ENCODE results near the gene TSPAN9.

The TSPAN9 gene

DNA sequence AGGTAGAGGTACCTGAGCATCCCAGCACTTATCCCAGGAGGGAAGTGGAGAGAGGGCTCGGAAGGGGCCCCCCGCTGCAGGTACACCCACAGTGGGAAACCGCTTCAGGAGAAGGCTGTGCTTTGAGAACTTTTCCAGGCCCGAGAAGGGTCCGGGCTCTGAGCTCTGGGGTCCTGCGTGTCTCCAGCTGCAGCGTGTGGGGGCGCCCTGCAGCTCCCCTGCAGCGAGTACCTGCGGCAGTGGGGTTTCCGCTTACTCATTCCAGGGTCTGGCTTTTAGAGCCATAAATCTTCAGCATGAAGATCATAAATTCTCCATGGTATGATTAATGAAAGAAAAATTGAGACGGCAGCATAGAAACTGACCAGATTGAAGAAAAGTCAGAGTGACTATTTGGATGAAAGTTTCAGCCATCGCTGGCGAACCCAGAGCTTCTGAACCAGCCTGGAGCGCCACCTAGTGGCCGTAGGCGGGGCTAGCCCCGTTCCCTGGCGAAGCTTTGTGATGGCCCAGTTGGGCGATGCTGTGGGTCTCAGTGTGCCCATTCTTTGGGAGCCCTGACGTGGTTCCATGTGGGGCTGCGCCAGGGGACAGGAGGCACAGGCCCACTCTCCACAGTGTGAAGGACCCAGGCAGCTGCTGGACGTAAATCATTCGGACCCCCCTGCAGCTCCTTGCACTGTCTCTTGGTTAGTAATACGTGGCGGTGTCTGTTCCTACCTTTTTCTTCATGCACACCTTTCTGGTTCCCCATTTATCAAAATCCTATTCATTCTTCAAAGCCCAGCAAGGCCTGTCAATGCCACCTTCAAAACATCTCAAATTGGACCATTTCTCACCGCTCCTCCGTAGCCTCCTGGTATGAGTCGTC lies 198.2 kb downstream of the TSPAN9 start:
- H3K4me1 Mint-ChIP-seq = no peaks in the 10 kb centered on the region
- ATAC-seq (peak; percentile 78), DNase-seq (peak; percentile 69 to 72)
- H3K9me3 Mint-ChIP-seq = no peaks in the 10 kb centered on the region
- H3K27me3 Mint-ChIP-seq = peaks cover 17% of the 10 kb centered on the region
- H3K27ac Mint-ChIP-seq = no peak overlapping the region
- peak overlapping the region in 1 of 2 donors; percentile 9 for H3K4me3 Mint-ChIP-seq

- Mint-ChIP-seq H3K4me3 (no peak overlapping the region), H3K27ac (no peak overlapping the region), H3K27me3 (peaks cover 17% of the 10 kb centered on the region), H3K4me1 (peaks cover 1% of the 10 kb centered on the region), H3K9me3 (no peaks in the 10 kb centered on the region)
- DNase-seq (no peak), ATAC-seq (no peak)
These were observed 199.0 kb downstream of the TSPAN9 start for GRCh38 chr12:3276226-3276625.

- ATAC-seq (no peak), DNase-seq (no peak)
- Mint-ChIP-seq H3K4me1 (peaks cover 13% of the 10 kb centered on the region), H3K9me3 (no peaks in the 10 kb centered on the region), H3K27me3 (peaks cover 17% of the 10 kb centered on the region), H3K27ac (peak overlapping the region in 1 of 2 donors; percentile 23), H3K4me3 (no peak overlapping the region)
These were observed 200.2 kb downstream of the TSPAN9 start for GRCh38 chr12:3277306-3277943.

DNA sequence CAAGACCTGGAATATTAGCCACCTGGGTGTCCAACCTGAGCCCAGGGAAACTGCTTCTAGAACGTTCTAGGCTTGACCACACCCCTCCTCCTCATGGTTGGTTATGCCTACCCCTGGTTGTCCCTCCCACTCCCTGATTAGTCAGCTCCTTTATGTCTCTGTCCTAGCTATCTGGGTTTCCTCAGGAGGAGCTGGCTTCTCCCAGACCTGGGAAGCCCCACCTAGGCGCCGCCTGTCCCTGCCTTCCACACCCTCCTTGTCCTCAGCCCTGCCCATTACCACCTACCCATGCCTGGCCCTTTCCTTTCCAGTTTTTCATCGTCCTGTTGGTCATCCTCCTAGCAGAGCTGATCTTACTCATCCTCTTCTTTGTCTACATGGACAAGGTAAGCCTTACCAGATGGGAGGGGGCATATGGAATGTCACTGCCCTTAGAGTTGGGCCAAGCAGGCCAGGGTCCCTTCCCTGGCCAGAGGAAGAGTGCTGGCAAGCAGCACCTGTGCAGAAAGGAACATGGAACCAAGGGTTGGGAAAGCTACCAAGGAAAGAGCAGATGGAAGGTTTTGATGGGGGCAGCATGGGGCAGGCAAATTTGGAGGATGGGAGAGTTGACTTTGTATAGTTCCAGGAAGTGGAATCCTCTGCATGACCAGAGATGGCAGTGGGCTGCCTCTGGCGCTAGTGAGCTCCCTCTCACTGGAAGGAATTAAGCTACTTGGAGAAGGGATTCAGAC lies 201.7 kb downstream of the TSPAN9 start:
- no peak for DNase-seq
- H3K27me3 Mint-ChIP-seq = peaks cover 17% of the 10 kb centered on the region
- H3K9me3 Mint-ChIP-seq = no peaks in the 10 kb centered on the region
- H3K27ac Mint-ChIP-seq = peak overlapping the region in 1 of 2 donors; percentile 48
- no peak overlapping the region for H3K4me3 Mint-ChIP-seq
- peaks cover 13% of the 10 kb centered on the region for H3K4me1 Mint-ChIP-seq
- no peak for ATAC-seq

DNA sequence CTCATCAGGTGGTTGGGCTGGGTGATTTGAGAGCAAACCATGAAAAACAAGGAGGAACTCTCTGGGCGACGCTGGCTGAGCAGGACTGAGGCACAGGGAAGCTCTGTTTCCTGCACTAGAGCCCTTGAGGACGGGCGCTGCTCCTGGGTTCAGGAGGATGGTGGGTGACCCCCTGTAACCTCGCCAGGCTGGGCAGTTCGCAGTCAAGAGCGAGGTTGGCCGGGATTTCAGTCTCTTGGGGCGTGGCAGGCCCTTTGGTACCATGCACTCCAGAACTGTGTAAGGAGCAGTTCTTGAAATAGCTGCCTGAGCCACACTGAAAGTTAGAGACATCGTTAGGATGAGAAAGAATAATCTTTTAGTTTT lies 202.2 kb downstream of the TSPAN9 start:
- Mint-ChIP-seq H3K4me1 (peaks cover 13% of the 10 kb centered on the region), H3K27ac (peak overlapping the region in 1 of 2 donors; percentile 48), H3K27me3 (peaks cover 17% of the 10 kb centered on the region)

DNA sequence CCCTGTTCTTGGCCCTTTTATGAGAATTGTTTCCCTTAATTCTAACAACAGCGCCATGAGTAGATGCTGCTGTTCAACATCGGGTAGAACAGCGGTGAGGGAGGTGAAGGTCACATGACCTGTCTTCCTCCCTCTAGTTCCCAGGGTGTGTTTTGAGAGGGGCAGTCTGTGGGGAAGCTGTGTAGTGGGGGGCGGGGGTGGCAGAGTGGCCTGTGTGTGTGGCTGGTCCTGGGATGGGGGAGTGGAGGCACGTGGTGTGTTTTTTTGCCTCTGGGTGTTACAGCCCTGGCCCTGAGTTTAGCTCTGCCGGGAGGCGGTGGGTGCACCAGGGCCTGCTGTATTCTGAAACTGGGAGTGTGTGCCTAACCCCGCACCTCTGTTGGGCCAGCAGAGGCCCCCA lies 202.7 kb downstream of the TSPAN9 start:
- Mint-ChIP-seq H3K4me1 (peaks cover 13% of the 10 kb centered on the region), H3K4me3 (no peak overlapping the region), H3K27ac (no peak overlapping the region), H3K27me3 (peaks cover 12% of the 10 kb centered on the region), H3K9me3 (no peaks in the 10 kb centered on the region)
- ATAC-seq (no peak), DNase-seq (no peak)

More for the DNA sequence above, 202.2 kb downstream of the TSPAN9 start:
- ATAC-seq = no peak
- no peaks in the 10 kb centered on the region for H3K9me3 Mint-ChIP-seq
- no peak for DNase-seq
- no peak overlapping the region for H3K4me3 Mint-ChIP-seq

DNA sequence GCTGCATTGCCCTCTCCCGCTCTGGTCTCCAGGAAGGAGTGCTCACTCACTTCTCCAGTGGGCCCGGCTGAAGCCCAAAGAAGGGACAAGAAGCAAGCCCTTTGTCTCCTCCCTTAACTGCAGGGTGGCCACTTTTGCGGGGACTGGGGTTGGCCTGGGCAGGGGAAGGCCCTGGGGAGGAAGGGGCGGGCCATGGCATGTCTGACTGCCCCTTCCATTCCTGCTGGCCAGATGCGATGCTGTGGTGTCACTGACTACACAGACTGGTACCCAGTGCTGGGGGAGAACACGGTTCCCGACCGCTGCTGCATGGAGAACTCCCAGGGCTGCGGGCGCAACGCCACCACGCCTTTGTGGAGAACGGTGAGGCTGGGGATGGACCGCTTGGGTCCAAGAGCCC lies 203.8 kb downstream of the TSPAN9 start:
- Mint-ChIP-seq H3K27ac (no peak overlapping the region), H3K9me3 (no peaks in the 10 kb centered on the region), H3K4me1 (peaks cover 13% of the 10 kb centered on the region), H3K4me3 (no peak overlapping the region), H3K27me3 (peaks cover 9% of the 10 kb centered on the region)
- ATAC-seq (peak; percentile 7), DNase-seq (no peak)

- no peak overlapping the region for H3K4me3 Mint-ChIP-seq
- H3K4me1 Mint-ChIP-seq = peaks cover 13% of the 10 kb centered on the region
- H3K27me3 Mint-ChIP-seq = peaks cover under 1% of the 10 kb centered on the region
- H3K9me3 Mint-ChIP-seq = no peaks in the 10 kb centered on the region
- ATAC-seq = peak; percentile 11
- H3K27ac Mint-ChIP-seq = no peak overlapping the region
- DNase-seq = no peak
These were observed 204.6 kb downstream of the TSPAN9 start for GRCh38 chr12:3281588-3282383.

DNA sequence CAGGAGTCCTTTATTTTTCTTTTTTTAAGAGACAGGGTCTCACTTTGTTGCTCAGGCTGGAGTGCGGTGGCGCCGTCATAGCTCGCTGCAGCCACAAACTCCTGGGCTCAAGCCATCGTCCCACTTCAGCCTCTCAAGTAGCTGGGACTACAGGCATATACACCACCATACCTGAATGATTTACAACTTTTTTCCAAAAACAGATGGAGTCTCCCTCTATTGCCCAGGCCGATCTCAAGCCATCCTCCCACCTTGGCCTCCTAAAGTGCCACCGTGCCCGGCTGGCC lies 205.1 kb downstream of the TSPAN9 start:
- Mint-ChIP-seq H3K4me3 (no peak overlapping the region), H3K27ac (no peak overlapping the region), H3K4me1 (peaks cover 13% of the 10 kb centered on the region), H3K9me3 (no peaks in the 10 kb centered on the region), H3K27me3 (no peaks in the 10 kb centered on the region)
- DNase-seq (no peak), ATAC-seq (no peak)

- no peak overlapping the region for H3K4me3 Mint-ChIP-seq
- no peaks in the 10 kb centered on the region for H3K9me3 Mint-ChIP-seq
- DNase-seq (no peak), ATAC-seq (no peak)
- no peak overlapping the region for H3K27ac Mint-ChIP-seq
- H3K27me3 Mint-ChIP-seq = no peaks in the 10 kb centered on the region
- peaks cover 13% of the 10 kb centered on the region for H3K4me1 Mint-ChIP-seq
These were observed 206.0 kb downstream of the TSPAN9 start for GRCh38 chr12:3283137-3283680.

- Mint-ChIP-seq H3K9me3 (no peaks in the 10 kb centered on the region), H3K27me3 (no peaks in the 10 kb centered on the region), H3K4me1 (peaks cover 13% of the 10 kb centered on the region), H3K27ac (peak overlapping the region in 1 of 2 donors; percentile 28), H3K4me3 (no peak overlapping the region)
- DNase-seq (no peak), ATAC-seq (no peak)
These were observed 207.2 kb downstream of the TSPAN9 start for GRCh38 chr12:3284405-3284804.

GRCh38 chr12:3285570-3285969 lies 208.4 kb downstream of the TSPAN9 start:
- H3K4me1 Mint-ChIP-seq = peaks cover 13% of the 10 kb centered on the region
- peak overlapping the region in 1 of 2 donors; percentile 6 for H3K4me3 Mint-ChIP-seq
- no peak overlapping the region for H3K27ac Mint-ChIP-seq
- no peak for DNase-seq
- no peaks in the 10 kb centered on the region for H3K9me3 Mint-ChIP-seq
- H3K27me3 Mint-ChIP-seq = no peaks in the 10 kb centered on the region
- no peak for ATAC-seq

DNA sequence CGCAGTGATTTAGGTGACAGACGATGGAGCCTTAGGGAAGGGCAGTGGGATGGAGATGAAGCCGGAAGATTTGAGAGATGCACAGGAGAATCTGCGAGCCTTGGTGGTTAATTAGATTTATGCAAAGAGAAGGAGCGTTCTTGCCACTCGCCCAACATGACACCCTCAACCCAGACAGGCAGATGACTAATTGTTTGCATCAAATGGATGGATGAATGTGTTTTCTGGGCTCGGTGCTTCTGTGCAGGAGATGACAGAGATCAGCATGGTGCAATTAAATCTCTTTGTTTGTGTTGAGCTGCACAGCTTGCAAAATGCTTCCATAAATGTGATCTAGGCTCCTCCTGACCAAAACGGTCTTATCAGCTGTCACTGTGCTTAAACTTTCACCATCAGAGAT lies 211.5 kb downstream of the TSPAN9 start:
- Mint-ChIP-seq H3K4me3 (no peak overlapping the region), H3K9me3 (no peaks in the 10 kb centered on the region), H3K27me3 (peaks cover 16% of the 10 kb centered on the region), H3K4me1 (no peaks in the 10 kb centered on the region), H3K27ac (no peak overlapping the region)
- no peak for ATAC-seq
- no peak for DNase-seq

DNA sequence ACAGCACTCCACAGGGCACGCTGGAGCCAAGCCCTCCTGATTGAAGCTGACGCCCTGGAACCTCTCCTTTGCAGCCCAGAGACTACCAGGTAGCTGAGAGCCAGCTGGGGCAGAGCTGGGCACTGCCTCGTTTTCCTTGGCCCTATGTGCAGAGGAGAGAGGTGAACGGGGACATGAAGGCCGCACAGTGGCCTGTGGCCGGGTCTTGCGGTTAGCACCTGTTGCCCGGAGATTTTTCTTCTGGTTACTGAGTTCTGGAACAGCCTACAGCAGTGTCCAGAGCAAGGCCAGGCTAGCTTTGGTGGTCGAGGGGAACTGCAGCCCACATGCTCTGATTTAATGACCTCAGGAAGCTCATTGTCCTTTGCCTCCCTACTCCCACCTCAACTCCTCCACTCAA lies 212.5 kb downstream of the TSPAN9 start:
- Mint-ChIP-seq H3K4me3 (no peak overlapping the region), H3K4me1 (no peaks in the 10 kb centered on the region), H3K27ac (no peak overlapping the region), H3K9me3 (no peaks in the 10 kb centered on the region), H3K27me3 (peaks cover 16% of the 10 kb centered on the region)
- no peak for DNase-seq
- ATAC-seq = no peak

- ATAC-seq = no peak
- Mint-ChIP-seq H3K9me3 (no peaks in the 10 kb centered on the region), H3K4me1 (no peaks in the 10 kb centered on the region), H3K4me3 (no peak overlapping the region), H3K27me3 (peaks cover 22% of the 10 kb centered on the region), H3K27ac (peak overlapping the region in 1 of 2 donors; percentile 63)
- DNase-seq = no peak
These were observed 214.8 kb downstream of the TSPAN9 start for GRCh38 chr12:3291939-3292338.
